ENCODE results near the gene NTSR1.

The NTSR1 gene

GRCh38 chr20:62741191-62741691 lies 32.6 kb downstream of the NTSR1 start:
- no peak for DNase-seq

GRCh38 chr20:62741701-62742491 lies 33.3 kb downstream of the NTSR1 start:
- no peak for DNase-seq

- no peak for DNase-seq
These were observed 33.9 kb downstream of the NTSR1 start for GRCh38 chr20:62742550-62742949.

GRCh38 chr20:62742979-62743776 lies 34.5 kb downstream of the NTSR1 start:
- DNase-seq, result no peak

GRCh38 chr20:62743777-62744317 lies 35.2 kb downstream of the NTSR1 start:
- DNase-seq, result no peak

- DNase-seq, result no peak
These were observed 36.1 kb downstream of the NTSR1 start for GRCh38 chr20:62744741-62745191.

- no peak for DNase-seq
These were observed 36.8 kb downstream of the NTSR1 start for GRCh38 chr20:62745279-62745951.

GRCh38 chr20:62745952-62746288 lies 37.3 kb downstream of the NTSR1 start:
- DNase-seq, result no peak

- DNase-seq, result no peak
These were observed 39.7 kb downstream of the NTSR1 start for GRCh38 chr20:62748311-62748710.

- DNase-seq, result no peak
These were observed 41.3 kb downstream of the NTSR1 start for GRCh38 chr20:62749851-62750445.

- no peak for DNase-seq
These were observed 43.0 kb downstream of the NTSR1 start for GRCh38 chr20:62751551-62752150.

GRCh38 chr20:62752181-62752670 lies 43.6 kb downstream of the NTSR1 start:
- DNase-seq, result no peak

GRCh38 chr20:62752671-62753501 lies 44.2 kb downstream of the NTSR1 start:
- no peak for DNase-seq

GRCh38 chr20:62753626-62754025 lies 45.0 kb downstream of the NTSR1 start:
- no peak for DNase-seq

GRCh38 chr20:62754122-62754990 lies 45.7 kb downstream of the NTSR1 start:
- DNase-seq, result no peak

- no peak for DNase-seq
These were observed 46.3 kb downstream of the NTSR1 start for GRCh38 chr20:62754991-62755356.

GRCh38 chr20:62755817-62756724 lies 47.4 kb downstream of the NTSR1 start:
- DNase-seq, result no peak

GRCh38 chr20:62758226-62758912 lies 49.7 kb downstream of the NTSR1 start:
- DNase-seq, result no peak
